CD14-positive monocyte (primary cell): ENCODE data around the gene CCDC154. TPM values are rescaled to one million over a fixed set of nuclear protein-coding genes. Genes with fewer than 3 reads are reported as not detected.

ENCODE experiments used
- DNase-seq, 3 donors: peaks; one replicate each; pipeline ENCODE4 v3.0.0-alpha.2; 2011 to 2022
- H2AFZ ChIP-seq: 2 replicates; pipeline ENCODE4 v1.6.0; 2012; ENCODE audit warnings: mild to moderate bottlenecking, low read depth, low read length, inconsistent platforms; ENCODE audit not compliant: insufficient read depth, poor library complexity, severe bottlenecking
- H3K27ac ChIP-seq, 2 donors: 1 replicate in 1 of 2; 2 replicates in 1 of 2; pipeline ENCODE4 v1.5.1; 2012 to 2013; ENCODE audit warnings: low read length in 2 of 2, control low read depth in 1 of 2, inconsistent platforms in 1 of 2, low read depth in 1 of 2, mild to moderate bottlenecking in 1 of 2
- H3K27me3 ChIP-seq, 2 donors: one replicate each; pipeline versions ENCODE4 v1.6.0 to v1.6.1; 2011 to 2013; ENCODE audit warnings: low read length in 2 of 2; ENCODE audit not compliant: control insufficient read depth in 2 of 2, insufficient read depth in 2 of 2
- H3K36me3 ChIP-seq, 2 donors: replicated peaks in 1 of 2; 1 replicate in 1 of 2; 2 replicates in 1 of 2; pipeline versions ENCODE4 v1.5.1 to v1.6.1; 2012 to 2013; ENCODE audit warnings: low read length in 2 of 2, control low read depth in 1 of 2, inconsistent platforms in 1 of 2, mild to moderate bottlenecking in 1 of 2; ENCODE audit not compliant: insufficient read depth in 2 of 2, control insufficient read depth in 1 of 2
- H3K4me1 ChIP-seq, 2 donors: 1 replicate in 1 of 2; 2 replicates in 1 of 2; pipeline versions ENCODE4 v1.5.1 to v1.6.1; 2012 to 2013; ENCODE audit warnings: low read length in 2 of 2, control low read depth in 1 of 2, inconsistent platforms in 1 of 2, mild to moderate bottlenecking in 1 of 2, moderate library complexity in 1 of 2; ENCODE audit not compliant: insufficient read depth in 2 of 2, control insufficient read depth in 1 of 2
- H3K4me2 ChIP-seq: replicated peaks from 2 replicates; pipeline ENCODE3; 2012; ENCODE audit warnings: low read length, moderate library complexity, mild to moderate bottlenecking; ENCODE audit not compliant: poor library complexity, severe bottlenecking; ENCODE audit errors: extremely low read depth
- H3K4me3 ChIP-seq, 3 experiments: fragments of 200-600 bp in 1 of 3; sonication (generic) in 1 of 3; replicated peaks in 1 of 3; 1 replicate in 2 of 3; 2 replicates in 1 of 3; pipeline ENCODE4 v1.5.1; 2011 to 2013; ENCODE audit warnings: low read length in 3 of 3, mild to moderate bottlenecking in 3 of 3, control low read depth in 2 of 3, low read depth in 2 of 3, inconsistent platforms in 1 of 3, moderate library complexity in 1 of 3
- H3K79me2 ChIP-seq: 2 replicates; pipeline ENCODE4 v1.6.0; 2012; ENCODE audit warnings: mild to moderate bottlenecking, control low read depth, inconsistent platforms, low read length, moderate library complexity; ENCODE audit not compliant: insufficient read depth
- H3K9ac ChIP-seq: 2 replicates; pipeline ENCODE4 v1.6.0; 2017; ENCODE audit warnings: low read length, mild to moderate bottlenecking; ENCODE audit not compliant: insufficient read depth, poor library complexity, severe bottlenecking
- H3K9me3 ChIP-seq, 2 donors: replicated peaks in 1 of 2; 1 replicate in 1 of 2; 2 replicates in 1 of 2; pipeline versions ENCODE4 v1.5.1 to v1.6.1; 2012 to 2013; ENCODE audit warnings: low read length in 2 of 2, control low read depth in 1 of 2; ENCODE audit not compliant: control insufficient read depth in 1 of 2, insufficient read depth in 1 of 2
- H4K20me1 ChIP-seq: 2 replicates; pipeline ENCODE4 v1.6.0; 2012; ENCODE audit warnings: mild to moderate bottlenecking, low read length, control low read depth, moderate library complexity; ENCODE audit not compliant: insufficient read depth
- H3K27ac Mint-ChIP-seq, 7 donors: one replicate each; pipeline ENCODE4 v1.8.0; 2020; ENCODE audit warnings: mild to moderate bottlenecking in 7 of 7, mixed read lengths in 7 of 7, moderate library complexity in 6 of 7, inconsistent platforms in 2 of 7
- H3K27me3 Mint-ChIP-seq, 3 donors: one replicate each; pipeline ENCODE4 v1.8.0; 2021 to 2022; ENCODE audit warnings: low read depth in 3 of 3, mild to moderate bottlenecking in 3 of 3, mixed read lengths in 3 of 3, moderate library complexity in 3 of 3, inconsistent platforms in 1 of 3
- H3K36me3 Mint-ChIP-seq, 2 donors: one replicate each; pipeline ENCODE4 v1.8.0; 2020; ENCODE audit warnings: mixed read lengths in 2 of 2, inconsistent platforms in 1 of 2, mild to moderate bottlenecking in 1 of 2
- H3K4me1 Mint-ChIP-seq: one replicate; pipeline ENCODE4 v1.8.0; 2020; ENCODE audit warnings: mild to moderate bottlenecking, mixed read lengths
- H3K4me3 Mint-ChIP-seq, 2 donors: one replicate each; pipeline ENCODE4 v1.8.0; 2020; ENCODE audit warnings: mild to moderate bottlenecking in 2 of 2, mixed read lengths in 2 of 2, moderate library complexity in 1 of 2
- H3K9me3 Mint-ChIP-seq, 7 donors: one replicate each; pipeline ENCODE4 v1.8.0; 2020 to 2022; ENCODE audit warnings: mixed read lengths in 7 of 7, mild to moderate bottlenecking in 6 of 7, moderate library complexity in 6 of 7, inconsistent platforms in 2 of 7
- CTCF ChIP-seq: fragments of 200-600 bp; IDR thresholded peaks from one replicate; pipeline ENCODE4 v1.8.0; 2022; ENCODE audit warnings: antibody characterized with exemption, mild to moderate bottlenecking
- WGBS: methylation state at CpG from one replicate; pipeline ENCODE4 v1.1.5; 2013; ENCODE audit warnings: missing lambda C conversion rate; ENCODE audit not compliant: insufficient coverage; 5-methylcytosine and 5-hydroxymethylcytosine counted together
- intact Hi-C, 2 donors: fragments of 100-400 bp; cut with micrococcal nuclease; formaldehyde crosslinking; loops; one replicate each; pipeline versions ENCODE4 v1.15.0 to v1.15.1; 2023
- polyA plus RNA-seq, 3 donors: library from polyadenylated mRNA; depleted of rRNA in 1 of 3; unstranded in 2 of 3; stranded (reverse) in 1 of 3; fragments of 300-500 nt in 2 of 3; fragments of >200 nt in 1 of 3; fragmentation: Illumina TruSeq in 2 of 3; gene quantifications; 1 replicate in 2 of 3; 2 replicates in 1 of 3; pipeline ENCODE4 v1.2.3, GENCODE V29; 2012 to 2021

The CCDC154 gene
- polyA plus RNA-seq, 3 donors: 5.9 TPM; not detected in 2

GRCh38 chr16:1434644-1435592 lies 9.4 kb downstream of the CCDC154 start:
- Histone ChIP-seq H3K79me2 (no peaks in the 10 kb centered on the region), H3K9ac (no peak overlapping the region), H3K27me3 (peaks cover 0 to 30% of the 10 kb centered on the region in 2 donors), H3K9me3 (no peaks in the 10 kb centered on the region), H3K36me3 (peaks cover 0 to 4% of the 10 kb centered on the region in 2 donors), H3K27ac (no peak overlapping the region), H3K4me3 (no peak overlapping the region), H3K4me2 (no peak overlapping the region), H2AFZ (no peak overlapping the region), H4K20me1 (no peaks in the 10 kb centered on the region), H3K4me1 (peaks cover 0 to 13% of the 10 kb centered on the region in 2 donors)
- H3K4me3 Mint-ChIP-seq: no peak overlapping the region
- no peak for DNase-seq
- no peak overlapping the region for H3K27ac Mint-ChIP-seq
- H3K9me3 Mint-ChIP-seq: peaks cover 0 to 2% (median 0%) of the 10 kb centered on the region in 7 donors
- peaks cover 0 to 15% of the 10 kb centered on the region in 2 donors for H3K36me3 Mint-ChIP-seq
- intact Hi-C loops: no loop called here
- 97% methylated on average over 40 of the region's 40 CpGs for WGBS
- no peak for TF ChIP-seq CTCF
- H3K27me3 Mint-ChIP-seq: peaks cover 7 to 32% (median 7%) of the 10 kb centered on the region in 3 donors
- H3K4me1 Mint-ChIP-seq: peaks cover 3% of the 10 kb centered on the region

GRCh38 chr16:1433756-1434155 lies 10.6 kb downstream of the CCDC154 start:
- no peak overlapping the region for H3K27ac ChIP-seq

More at GRCh38 chr16:1433756-1434155, 10.6 kb downstream of the CCDC154 start:
- Histone ChIP-seq H3K9ac (no peak overlapping the region), H3K4me1 (peaks cover 1 to 15% of the 10 kb centered on the region in 2 donors), H3K27me3 (peaks cover 0 to 30% of the 10 kb centered on the region in 2 donors), H3K4me2 (no peak overlapping the region), H3K79me2 (no peaks in the 10 kb centered on the region), H3K4me3 (no peak overlapping the region), H3K36me3 (peaks cover 0 to 4% of the 10 kb centered on the region in 2 donors), H3K9me3 (no peaks in the 10 kb centered on the region), H4K20me1 (no peaks in the 10 kb centered on the region), H2AFZ (no peak overlapping the region)
- no peak for TF ChIP-seq CTCF
- intact Hi-C loops: no loop called here
- H3K27ac Mint-ChIP-seq: no peak overlapping the region
- H3K4me1 Mint-ChIP-seq: peaks cover 3% of the 10 kb centered on the region
- peaks cover 0 to 2% (median 0%) of the 10 kb centered on the region in 7 donors for H3K9me3 Mint-ChIP-seq
- peaks cover 0 to 11% of the 10 kb centered on the region in 2 donors for H3K36me3 Mint-ChIP-seq
- 80% methylated on average over 12 of the region's 22 CpGs for WGBS
- no peak for DNase-seq
- H3K27me3 Mint-ChIP-seq: peaks cover 7 to 37% (median 7%) of the 10 kb centered on the region in 3 donors
- H3K4me3 Mint-ChIP-seq: no peak overlapping the region
